Ovary (tissue), 9 donors: ENCODE data around the gene STX18. TPM values are rescaled to one million over a fixed set of nuclear protein-coding genes. Genes with fewer than 3 reads are reported as not detected.

Experiments used
- DNase-seq, 5 donors: peaks; one replicate each; pipeline ENCODE4 v3.0.0-alpha.2; 2019 to 2020
- H3K27ac ChIP-seq, 2 donors: fragments of 200-600 bp; one replicate each; pipeline versions ENCODE4 v1.5.1 to v1.8.0; 2019 to 2022
- H3K27me3 ChIP-seq: fragments of 200-600 bp; one replicate; pipeline ENCODE4 v1.8.0; 2022
- H3K36me3 ChIP-seq: fragments of 200-600 bp; sonication (generic); one replicate; pipeline ENCODE4 v1.5.1; 2019
- H3K4me1 ChIP-seq: one replicate; pipeline ENCODE4 v1.8.1; 2013; ENCODE audit warnings: mild to moderate bottlenecking, moderate library complexity; ENCODE audit not compliant: insufficient read depth
- H3K4me3 ChIP-seq: fragments of 200-600 bp; sonication (generic); one replicate; pipeline ENCODE4 v1.5.1; 2017
- H3K9me3 ChIP-seq, 2 donors: fragments of 200-600 bp in 1 of 2; sonication (generic) in 1 of 2; one replicate each; pipeline versions ENCODE4 v1.5.1 to v1.8.1; 2013 to 2019; ENCODE audit warnings: mild to moderate bottlenecking in 1 of 2, moderate library complexity in 1 of 2
- EP300 ChIP-seq: sonication (generic); formaldehyde crosslinking; IDR thresholded peaks from one replicate; pipeline ENCODE4 v1.6.1; 2017; ENCODE audit warnings: antibody characterized with exemption
- POLR2A ChIP-seq: fragments of 450-650 bp; IDR thresholded peaks from one replicate; pipeline ENCODE4 v1.6.1; 2017; ENCODE audit warnings: antibody characterized with exemption, mild to moderate bottlenecking, moderate library complexity
- WGBS, 3 donors: extraction: QIAGEN DNeasy Blood & Tissue Kit in 1 of 3; methylation state at CpG; one replicate each; pipeline versions ENCODE4 v1.1.5 to v1.1.7; 2013 to 2017; 5-methylcytosine and 5-hydroxymethylcytosine counted together
- intact Hi-C, 4 donors: fragments of 100-400 bp; cut with DNase I; formaldehyde crosslinking; loops; one replicate each; pipeline versions ENCODE4 v1.11.0 to v1.15.1; 2022 to 2023
- polyA plus RNA-seq, 2 donors: library from polyadenylated mRNA; stranded (reverse); fragments of 200-250 nt in 1 of 2; fragments of 350-450 nt in 1 of 2; fragmentation: Illumina TruSeq in 1 of 2; extraction: RNeasy Lipid Tissue Mini Kit (QIAGEN cat#74804) in 1 of 2; gene quantifications; one replicate each; pipeline ENCODE4 v1.2.3, GENCODE V29; 2013 to 2014
- total RNA-seq, 7 donors: library from RNA; depleted of rRNA in 2 of 7; stranded (reverse); fragments of >200 nt in 2 of 7; fragmentation: NEBNext Ultra II Directional in 3 of 7; extraction: Animal tissue kit (Norgen Biotek cat#: 25700) in 3 of 7; gene quantifications; one replicate each; pipeline versions ENCODE4 v1.1.0 to v1.2.4, GENCODE V29; 2016 to 2023
- TF ChIP-seq, protein P1 (sequence below), 3 donors: fragments of 450-650 bp in 2 of 3; fragments of 200-600 bp in 1 of 3; IDR thresholded peaks; one replicate each; pipeline versions ENCODE4 v1.5.1 to v1.8.0; 2016 to 2022; ENCODE audit warnings: antibody characterized with exemption in 3 of 3, mild to moderate bottlenecking in 1 of 3
- donor health status: DM: no; HTN: no; CAD: no; lungs with moderate emphysema.
- donor health status: DM: no; HTN: no; CAD: no.
- donor health status: Bipolar disorder and iron deficiency.
- donor health status: DM: yes; HTN: yes; CAD: no.
- donor health status: DM: no; HTN: no; CAD: no.
- donor health status: DM: yes; HTN: yes; CAD: no.

STX18 gene
- total and polyA plus RNA-seq, 9 donors = 18.1 to 61.4 (median 31.9) TPM

DNA sequence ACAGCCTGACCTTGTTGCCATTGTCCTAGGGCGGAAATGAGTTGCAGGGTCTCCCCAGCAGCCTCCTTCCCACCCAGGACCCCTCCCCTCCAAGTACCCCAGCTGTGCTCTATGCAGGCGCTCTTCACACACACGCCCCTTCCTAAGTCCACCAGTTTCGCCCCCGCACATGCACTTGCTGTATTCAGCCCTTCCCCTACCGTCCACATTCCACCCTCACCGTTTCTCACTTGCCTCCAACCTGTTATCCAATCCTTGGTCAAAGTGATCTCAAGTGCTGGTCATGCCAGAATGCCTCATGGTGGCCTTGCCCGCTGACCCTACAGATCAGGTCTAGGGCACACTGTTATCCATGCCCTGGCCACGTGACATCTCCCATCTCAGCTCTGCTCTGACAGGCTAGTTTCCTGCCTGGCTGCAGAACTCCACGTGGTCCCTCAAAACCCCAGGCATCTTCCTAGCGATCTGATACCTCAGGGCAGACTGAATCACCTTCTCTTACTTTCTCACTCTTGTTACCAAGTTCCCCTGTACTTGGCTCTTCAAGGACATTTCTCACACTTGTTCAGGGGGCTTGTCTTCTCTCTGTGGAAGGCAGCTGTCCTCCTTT lies 115.2 kb downstream of the STX18 start:
- DNase-seq = no peak
- Histone ChIP-seq H3K27me3 (no peaks in the 10 kb centered on the region), H3K9me3 (no peaks in the 10 kb centered on the region), H3K36me3 (no peaks in the 10 kb centered on the region), H3K4me1 (peaks cover 5% of the 10 kb centered on the region), H3K4me3 (no peak overlapping the region), H3K27ac (no peak overlapping the region)
- TF ChIP-seq EP300 (no peak), POLR2A (no peak)
- TF ChIP-seq, protein P1, sequence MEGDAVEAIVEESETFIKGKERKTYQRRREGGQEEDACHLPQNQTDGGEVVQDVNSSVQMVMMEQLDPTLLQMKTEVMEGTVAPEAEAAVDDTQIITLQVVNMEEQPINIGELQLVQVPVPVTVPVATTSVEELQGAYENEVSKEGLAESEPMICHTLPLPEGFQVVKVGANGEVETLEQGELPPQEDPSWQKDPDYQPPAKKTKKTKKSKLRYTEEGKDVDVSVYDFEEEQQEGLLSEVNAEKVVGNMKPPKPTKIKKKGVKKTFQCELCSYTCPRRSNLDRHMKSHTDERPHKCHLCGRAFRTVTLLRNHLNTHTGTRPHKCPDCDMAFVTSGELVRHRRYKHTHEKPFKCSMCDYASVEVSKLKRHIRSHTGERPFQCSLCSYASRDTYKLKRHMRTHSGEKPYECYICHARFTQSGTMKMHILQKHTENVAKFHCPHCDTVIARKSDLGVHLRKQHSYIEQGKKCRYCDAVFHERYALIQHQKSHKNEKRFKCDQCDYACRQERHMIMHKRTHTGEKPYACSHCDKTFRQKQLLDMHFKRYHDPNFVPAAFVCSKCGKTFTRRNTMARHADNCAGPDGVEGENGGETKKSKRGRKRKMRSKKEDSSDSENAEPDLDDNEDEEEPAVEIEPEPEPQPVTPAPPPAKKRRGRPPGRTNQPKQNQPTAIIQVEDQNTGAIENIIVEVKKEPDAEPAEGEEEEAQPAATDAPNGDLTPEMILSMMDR (IDR thresholded peaks at IDR 0.05) = no peak
- WGBS, 3 donors = 85 to 89% (median 86%) methylated on average over 11 of the region's 11 CpGs
- intact Hi-C loops = no loop called here

DNA sequence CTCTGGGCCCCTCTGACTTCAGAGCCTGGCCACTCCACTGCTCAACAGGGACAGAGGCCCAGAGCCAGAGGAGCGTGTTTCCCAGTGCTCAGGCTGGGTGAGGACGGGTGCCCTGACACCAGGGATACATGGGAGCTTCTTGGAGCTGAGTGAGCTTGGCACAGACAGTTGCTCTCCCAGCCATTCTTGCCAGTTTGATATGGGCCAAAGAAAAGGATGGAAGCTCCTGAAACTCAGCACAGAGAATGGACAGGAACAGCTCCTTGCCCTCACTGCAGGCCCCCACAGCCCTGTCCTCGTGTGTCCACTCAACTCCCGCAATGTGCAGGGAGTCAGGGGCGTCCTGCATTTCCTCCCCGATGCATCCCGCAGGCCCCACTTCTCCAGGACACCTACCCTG lies 116.2 kb downstream of the STX18 start:
- 92 to 94% (median 94%) methylated on average over 7 of the region's 7 CpGs for WGBS, 3 donors
- H3K9me3 ChIP-seq = no peaks in the 10 kb centered on the region
- TF ChIP-seq, protein P1 (IDR thresholded peaks at IDR 0.05) = no peak
- TF ChIP-seq POLR2A = no peak
- TF ChIP-seq EP300 = no peak
- H3K36me3 ChIP-seq = no peaks in the 10 kb centered on the region
- H3K27ac ChIP-seq = no peak overlapping the region
- H3K27me3 ChIP-seq = no peaks in the 10 kb centered on the region
- H3K4me3 ChIP-seq = no peak overlapping the region
- intact Hi-C loops = no loop called here
- no peak for DNase-seq
- peaks cover 5% of the 10 kb centered on the region for H3K4me1 ChIP-seq

DNA sequence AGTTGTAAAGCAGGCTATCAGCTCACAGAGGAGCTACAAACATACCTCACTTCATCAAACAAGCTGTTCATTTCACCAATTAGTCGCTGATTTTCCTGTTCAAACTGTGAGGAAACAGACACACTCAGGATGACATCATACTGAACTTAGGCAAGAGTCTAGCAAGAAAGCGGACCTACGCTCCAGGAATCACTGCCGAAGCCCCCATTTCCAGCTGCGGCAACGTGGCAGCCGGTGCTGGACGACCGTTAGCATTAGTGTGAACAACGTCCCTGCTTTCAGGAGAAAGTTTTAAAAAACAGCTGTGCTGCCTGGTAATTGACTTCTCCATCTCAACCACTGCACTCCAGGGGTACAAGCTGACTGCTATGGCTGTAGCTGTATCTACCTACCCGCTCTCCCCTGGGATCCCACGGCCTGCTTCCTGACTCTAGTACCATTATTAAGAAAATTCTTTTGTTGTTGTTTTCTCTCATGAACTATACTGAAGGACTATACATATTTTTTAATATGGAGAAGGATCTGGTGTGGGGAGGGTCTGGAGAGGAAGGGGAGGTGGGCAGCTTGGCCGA lies 116.6 kb downstream of the STX18 start:
- no peak for TF ChIP-seq POLR2A
- TF ChIP-seq EP300 = no peak
- TF ChIP-seq, protein P1 (IDR thresholded peaks at IDR 0.05) = no peak
- no peak overlapping the region for H3K27ac ChIP-seq

DNA sequence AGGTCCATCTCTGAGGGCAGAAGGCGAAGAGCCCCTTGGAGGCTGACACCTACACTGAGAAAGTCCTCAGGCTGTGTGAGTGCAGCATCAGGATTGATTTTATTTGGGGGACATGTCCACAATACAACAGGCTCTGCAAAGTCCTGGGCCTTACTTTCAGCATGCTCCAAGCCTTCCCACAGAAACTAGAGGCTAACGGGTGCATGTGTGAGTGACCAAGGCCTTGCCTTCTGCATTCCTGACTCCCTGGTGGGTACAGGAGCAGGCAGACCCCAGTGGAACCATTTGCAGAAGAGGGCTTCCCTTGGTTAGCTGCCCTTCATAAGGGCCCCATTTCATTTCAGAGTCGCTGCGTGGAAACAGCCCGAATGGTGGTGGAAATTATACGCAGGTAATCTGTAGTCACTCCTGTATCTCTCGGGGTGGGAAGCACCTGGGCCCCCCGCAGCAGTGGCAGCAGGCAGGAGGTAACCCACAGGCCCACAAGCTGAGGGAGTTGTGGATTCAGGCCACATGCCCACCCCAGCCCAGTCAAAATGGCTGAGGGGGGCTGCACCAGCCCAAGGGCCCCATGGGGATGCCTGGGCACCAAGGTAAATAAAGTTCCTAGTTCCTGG lies 117.2 kb downstream of the STX18 start:
- intact Hi-C loops = no loop called here
- Histone ChIP-seq H3K36me3 (no peaks in the 10 kb centered on the region), H3K27ac (no peak overlapping the region), H3K27me3 (no peaks in the 10 kb centered on the region), H3K4me1 (peaks cover 5% of the 10 kb centered on the region), H3K9me3 (no peaks in the 10 kb centered on the region), H3K4me3 (no peak overlapping the region)
- 88 to 99% (median 92%) methylated on average over 8 of the region's 8 CpGs for WGBS, 3 donors
- no peak for DNase-seq
- TF ChIP-seq, protein P1 (IDR thresholded peaks at IDR 0.05) = no peak
- TF ChIP-seq POLR2A (no peak), EP300 (no peak)

More for the DNA sequence above, 116.6 kb downstream of the STX18 start:
- no peak for DNase-seq
- H3K9me3 ChIP-seq = no peaks in the 10 kb centered on the region
- H3K4me3 ChIP-seq = no peak overlapping the region
- H3K4me1 ChIP-seq = peaks cover 5% of the 10 kb centered on the region
- H3K27me3 ChIP-seq = no peaks in the 10 kb centered on the region
- intact Hi-C loops = no loop called here
- H3K36me3 ChIP-seq = no peaks in the 10 kb centered on the region
- 90 to 96% (median 94%) methylated on average over 13 of the region's 13 CpGs for WGBS, 3 donors
